Neutrophil (primary cell): ENCODE measurements around the gene SATB2.

Experiments used
- H3K27ac ChIP-seq: fragments of 200-600 bp; sonication (generic); 2 replicates; pipeline ENCODE4 v1.5.1; 2016; ENCODE audit warnings: mild to moderate bottlenecking, moderate library complexity
- H3K27me3 ChIP-seq: fragments of 200-600 bp; sonication (generic); 2 replicates; pipeline ENCODE4 v1.6.0; 2016; ENCODE audit warnings: mild to moderate bottlenecking
- H3K36me3 ChIP-seq: fragments of 200-600 bp; sonication (generic); 2 replicates; pipeline ENCODE4 v1.5.1; 2017
- H3K4me1 ChIP-seq, 2 experiments: fragments of 200-600 bp in 1 of 2; sonication (generic) in 1 of 2; 1 replicate in 1 of 2; 2 replicates in 1 of 2; pipeline versions ENCODE4 v1.5.1 to v1.6.1; 2013 to 2016; ENCODE audit warnings: low read depth in 1 of 2, low read length in 1 of 2, mild to moderate bottlenecking in 1 of 2, moderate library complexity in 1 of 2; ENCODE audit not compliant: control insufficient read depth in 1 of 2, insufficient read depth in 1 of 2
- H3K4me3 ChIP-seq, 2 experiments: fragments of 200-600 bp in 1 of 2; sonication (generic) in 1 of 2; 1 replicate in 1 of 2; 2 replicates in 1 of 2; pipeline ENCODE4 v1.5.1; 2013 to 2016; ENCODE audit warnings: low read depth in 1 of 2, low read length in 1 of 2, mild to moderate bottlenecking in 1 of 2, moderate library complexity in 1 of 2
- H3K9me3 ChIP-seq: fragments of 200-600 bp; sonication (generic); 2 replicates; pipeline ENCODE4 v1.5.1; 2016
- TF ChIP-seq, protein P1 (sequence below): fragments of 200-600 bp; sonication (generic); IDR thresholded peaks from 2 replicates; pipeline ENCODE4 v1.5.1; 2016; ENCODE audit warnings: antibody characterized with exemption

The SATB2 gene

DNA sequence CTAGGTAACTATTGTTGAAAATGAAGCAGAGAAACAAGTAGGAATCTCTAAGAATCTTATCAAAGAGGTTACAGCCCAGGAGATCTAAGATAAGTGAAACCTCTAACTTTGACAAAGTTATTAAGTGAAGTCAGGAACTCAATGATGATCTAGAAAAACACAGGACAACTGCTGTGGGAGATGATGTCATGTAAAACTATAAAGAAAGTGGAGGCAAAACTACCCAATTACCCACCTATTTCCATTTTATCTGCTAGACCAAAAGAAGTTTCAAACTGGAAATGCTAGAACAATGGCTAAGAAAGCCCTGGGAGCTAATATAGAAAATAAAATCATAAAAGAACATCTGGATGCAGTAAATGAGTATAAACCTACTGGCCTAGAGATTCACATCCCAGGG lies 50.3 kb downstream of the SATB2 start:
- Histone ChIP-seq H3K27ac (no peak overlapping the region), H3K36me3 (no peaks in the 10 kb centered on the region), H3K9me3 (no peaks in the 10 kb centered on the region), H3K4me3 (no peak overlapping the region), H3K27me3 (peaks cover 16% of the 10 kb centered on the region), H3K4me1 (no peaks in the 10 kb centered on the region)
- TF ChIP-seq, protein P1, sequence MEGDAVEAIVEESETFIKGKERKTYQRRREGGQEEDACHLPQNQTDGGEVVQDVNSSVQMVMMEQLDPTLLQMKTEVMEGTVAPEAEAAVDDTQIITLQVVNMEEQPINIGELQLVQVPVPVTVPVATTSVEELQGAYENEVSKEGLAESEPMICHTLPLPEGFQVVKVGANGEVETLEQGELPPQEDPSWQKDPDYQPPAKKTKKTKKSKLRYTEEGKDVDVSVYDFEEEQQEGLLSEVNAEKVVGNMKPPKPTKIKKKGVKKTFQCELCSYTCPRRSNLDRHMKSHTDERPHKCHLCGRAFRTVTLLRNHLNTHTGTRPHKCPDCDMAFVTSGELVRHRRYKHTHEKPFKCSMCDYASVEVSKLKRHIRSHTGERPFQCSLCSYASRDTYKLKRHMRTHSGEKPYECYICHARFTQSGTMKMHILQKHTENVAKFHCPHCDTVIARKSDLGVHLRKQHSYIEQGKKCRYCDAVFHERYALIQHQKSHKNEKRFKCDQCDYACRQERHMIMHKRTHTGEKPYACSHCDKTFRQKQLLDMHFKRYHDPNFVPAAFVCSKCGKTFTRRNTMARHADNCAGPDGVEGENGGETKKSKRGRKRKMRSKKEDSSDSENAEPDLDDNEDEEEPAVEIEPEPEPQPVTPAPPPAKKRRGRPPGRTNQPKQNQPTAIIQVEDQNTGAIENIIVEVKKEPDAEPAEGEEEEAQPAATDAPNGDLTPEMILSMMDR, result no peak

DNA sequence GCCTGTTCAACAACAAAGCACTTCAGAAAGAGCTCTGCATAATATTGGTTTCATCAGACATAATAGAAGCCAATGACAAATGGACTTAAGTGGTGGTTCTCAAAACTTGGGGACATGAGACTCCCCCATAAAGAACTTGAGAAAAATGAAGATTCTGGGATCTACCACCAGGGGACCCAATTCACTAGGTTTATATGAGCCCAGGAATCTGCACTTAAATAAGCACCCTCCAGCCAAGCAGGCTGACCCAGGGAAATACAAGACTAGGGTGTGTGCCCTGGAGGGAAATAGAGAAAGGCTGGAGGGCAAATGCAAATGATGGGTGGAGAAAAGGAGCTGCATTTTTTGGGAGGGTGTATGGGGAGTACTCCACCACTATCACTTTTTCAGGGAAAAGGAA lies 52.5 kb downstream of the SATB2 start:
- no peak overlapping the region for H3K4me3 ChIP-seq
- TF ChIP-seq, protein P1, result no peak
- H3K9me3 ChIP-seq, result no peaks in the 10 kb centered on the region
- no peaks in the 10 kb centered on the region for H3K4me1 ChIP-seq
- H3K36me3 ChIP-seq, result no peaks in the 10 kb centered on the region
- H3K27ac ChIP-seq, result no peak overlapping the region
- peaks cover 6% of the 10 kb centered on the region for H3K27me3 ChIP-seq

DNA sequence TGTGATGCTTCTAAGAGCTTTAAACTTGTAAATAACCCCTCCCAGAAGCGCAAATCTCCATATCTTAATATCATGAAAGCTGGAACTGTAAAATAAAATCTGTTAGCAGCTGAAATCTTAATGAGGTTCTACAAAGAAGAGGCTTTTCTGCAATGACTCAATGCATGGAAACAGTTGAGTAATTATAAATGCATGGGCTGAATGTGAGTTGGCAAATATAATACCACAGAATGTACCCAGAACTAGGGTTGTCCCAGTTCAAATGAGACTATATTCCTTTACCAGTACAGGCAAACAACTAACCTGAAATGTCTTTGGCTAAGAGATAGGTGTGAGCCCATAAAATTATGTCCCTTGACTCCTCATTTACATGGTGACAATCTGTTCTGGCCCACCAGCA lies 52.9 kb downstream of the SATB2 start:
- H3K9me3 ChIP-seq, result no peaks in the 10 kb centered on the region
- H3K4me1 ChIP-seq, result no peaks in the 10 kb centered on the region
- no peaks in the 10 kb centered on the region for H3K36me3 ChIP-seq
- peaks cover 6% of the 10 kb centered on the region for H3K27me3 ChIP-seq
- H3K4me3 ChIP-seq, result no peak overlapping the region
- H3K27ac ChIP-seq, result no peak overlapping the region
- TF ChIP-seq, protein P1, result no peak

DNA sequence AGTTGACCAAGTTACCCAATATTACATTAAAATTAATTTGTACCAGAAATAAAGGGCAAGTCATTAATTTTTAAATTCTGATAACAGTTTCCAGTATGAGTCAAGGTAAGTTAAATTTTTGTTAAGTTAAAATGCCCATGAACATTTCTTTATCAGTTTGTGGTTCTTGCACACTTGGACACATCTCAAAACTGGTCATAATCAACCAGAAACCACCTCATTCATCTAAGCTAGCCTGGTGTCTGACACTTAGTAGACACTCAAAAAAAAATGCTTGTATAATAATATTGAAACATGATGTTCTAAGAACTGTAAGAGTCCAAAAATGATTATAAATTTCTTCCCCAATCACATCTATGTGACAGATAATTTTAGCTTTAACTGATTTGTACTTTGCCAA lies 62.4 kb downstream of the SATB2 start:
- TF ChIP-seq, protein P1, result no peak
- Histone ChIP-seq H3K36me3 (no peaks in the 10 kb centered on the region), H3K4me3 (no peak overlapping the region), H3K27me3 (no peaks in the 10 kb centered on the region), H3K9me3 (no peaks in the 10 kb centered on the region), H3K4me1 (no peaks in the 10 kb centered on the region), H3K27ac (no peak overlapping the region)

DNA sequence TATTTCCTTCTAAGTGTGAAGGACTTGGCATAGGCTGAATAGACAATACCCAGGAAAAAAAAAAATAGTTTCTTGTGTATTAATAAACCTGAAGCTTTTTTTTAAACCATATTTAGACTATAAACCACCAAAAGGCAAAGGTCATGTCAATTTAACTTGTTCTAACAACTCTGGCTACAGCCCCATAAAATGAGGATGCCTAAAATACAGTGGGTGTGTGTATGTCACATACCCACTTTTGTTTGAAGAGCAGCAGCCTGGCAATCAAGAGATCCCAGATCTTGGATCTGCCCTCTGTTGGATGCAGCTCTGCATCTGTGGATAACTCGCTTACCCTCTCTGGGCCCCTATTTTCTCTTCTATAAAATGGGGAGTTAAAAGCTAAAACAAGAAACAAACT lies 65.4 kb downstream of the SATB2 start:
- Histone ChIP-seq H3K27ac (no peak overlapping the region), H3K27me3 (no peaks in the 10 kb centered on the region), H3K9me3 (no peaks in the 10 kb centered on the region), H3K4me3 (no peak overlapping the region), H3K4me1 (no peaks in the 10 kb centered on the region), H3K36me3 (no peaks in the 10 kb centered on the region)
- TF ChIP-seq, protein P1, result no peak

DNA sequence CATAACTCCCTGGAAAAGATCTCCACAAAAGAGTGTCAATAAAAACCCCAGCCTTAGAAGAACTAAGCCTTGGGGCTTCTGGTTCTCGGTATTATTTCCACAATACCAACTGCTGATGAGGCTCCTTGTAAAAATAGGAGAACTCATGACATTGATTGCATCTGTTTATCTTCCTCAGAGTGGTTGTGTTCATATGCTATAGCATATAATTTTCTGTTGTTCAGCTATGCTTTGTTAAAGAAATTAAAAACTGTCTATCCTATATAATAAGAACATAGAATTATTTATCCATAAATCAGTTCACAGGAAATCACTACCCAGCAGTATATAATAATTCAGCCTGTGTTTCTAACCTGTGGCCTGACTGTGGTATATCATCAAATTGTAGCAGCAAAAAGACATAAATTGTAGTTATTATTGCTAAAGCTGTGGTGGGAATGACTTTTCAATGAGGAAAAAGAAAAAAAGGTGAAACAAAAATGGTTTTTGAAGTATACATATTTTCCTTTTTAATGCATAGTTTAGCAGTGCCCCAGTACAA lies 68.9 kb downstream of the SATB2 start:
- TF ChIP-seq, protein P1, result no peak
- Histone ChIP-seq H3K27ac (no peak overlapping the region), H3K4me1 (no peaks in the 10 kb centered on the region), H3K27me3 (peaks cover 3% of the 10 kb centered on the region), H3K36me3 (no peaks in the 10 kb centered on the region), H3K4me3 (no peak overlapping the region), H3K9me3 (no peaks in the 10 kb centered on the region)
